Activated T-cell treated with anti-CD3 and anti-CD28 coated beads for 48 hours (primary cell): ENCODE results near the gene HOXB6.

Experiments
- DNase-seq: peaks from one replicate; pipeline ENCODE4 v3.0.0-alpha.2; 2020; ENCODE audit warnings: low read depth

Gene HOXB6

GRCh38 chr17:48593840-48594537 lies 10.8 kb downstream of the HOXB6 start:
- DNase-seq, result peak; percentile 84

GRCh38 chr17:48593126-48593829 lies 11.5 kb downstream of the HOXB6 start, which contains the start of gene HOXB5:
Gene HOXB5 (minus strand): TSS chr17:48593779. CDS start chr17:48593682, 97 bp downstream.
- no peak for DNase-seq

GRCh38 chr17:48592577-48592976 lies 12.2 kb downstream of the HOXB6 start:
- no peak for DNase-seq

GRCh38 chr17:48592057-48592514 lies 12.7 kb downstream of the HOXB6 start:
- DNase-seq, result no peak

GRCh38 chr17:48591255-48592056 lies 13.3 kb downstream of the HOXB6 start:
- no peak for DNase-seq

GRCh38 chr17:48590607-48591161 lies 14.1 kb downstream of the HOXB6 start:
- DNase-seq, result no peak

GRCh38 chr17:48589831-48590606 lies 14.8 kb downstream of the HOXB6 start, which contains the start of gene HOXB3:
Gene HOXB3 (minus strand): TSS chr17:48590241. CDS start chr17:48552474, 37,767 bp downstream.
- DNase-seq, result no peak

- DNase-seq, result no peak
Measured at GRCh38 chr17:48589060-48589830, 15.5 kb downstream of the HOXB6 start.

GRCh38 chr17:48588528-48588927 lies 16.3 kb downstream of the HOXB6 start:
- DNase-seq, result no peak

GRCh38 chr17:48588074-48588415 lies 16.7 kb downstream of the HOXB6 start:
- DNase-seq, result no peak

GRCh38 chr17:48587276-48588073 lies 17.3 kb downstream of the HOXB6 start:
- no peak for DNase-seq

- no peak for DNase-seq
Measured at GRCh38 chr17:48586355-48587258, 18.2 kb downstream of the HOXB6 start.

GRCh38 chr17:48584223-48584741 lies 20.5 kb downstream of the HOXB6 start:
- DNase-seq, result no peak

GRCh38 chr17:48583708-48584222 lies 21.0 kb downstream of the HOXB6 start:
- DNase-seq, result no peak

GRCh38 chr17:48582750-48583069 lies 22.1 kb downstream of the HOXB6 start:
- no peak for DNase-seq

- no peak for DNase-seq
Measured at GRCh38 chr17:48579760-48580554, 24.8 kb downstream of the HOXB6 start.

- DNase-seq, result no peak
Measured at GRCh38 chr17:48579471-48579759, 25.4 kb downstream of the HOXB6 start.
